ENCODE measurements around the gene TIMM10B.

The TIMM10B gene, protein sequence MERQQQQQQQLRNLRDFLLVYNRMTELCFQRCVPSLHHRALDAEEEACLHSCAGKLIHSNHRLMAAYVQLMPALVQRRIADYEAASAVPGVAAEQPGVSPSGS

DNA sequence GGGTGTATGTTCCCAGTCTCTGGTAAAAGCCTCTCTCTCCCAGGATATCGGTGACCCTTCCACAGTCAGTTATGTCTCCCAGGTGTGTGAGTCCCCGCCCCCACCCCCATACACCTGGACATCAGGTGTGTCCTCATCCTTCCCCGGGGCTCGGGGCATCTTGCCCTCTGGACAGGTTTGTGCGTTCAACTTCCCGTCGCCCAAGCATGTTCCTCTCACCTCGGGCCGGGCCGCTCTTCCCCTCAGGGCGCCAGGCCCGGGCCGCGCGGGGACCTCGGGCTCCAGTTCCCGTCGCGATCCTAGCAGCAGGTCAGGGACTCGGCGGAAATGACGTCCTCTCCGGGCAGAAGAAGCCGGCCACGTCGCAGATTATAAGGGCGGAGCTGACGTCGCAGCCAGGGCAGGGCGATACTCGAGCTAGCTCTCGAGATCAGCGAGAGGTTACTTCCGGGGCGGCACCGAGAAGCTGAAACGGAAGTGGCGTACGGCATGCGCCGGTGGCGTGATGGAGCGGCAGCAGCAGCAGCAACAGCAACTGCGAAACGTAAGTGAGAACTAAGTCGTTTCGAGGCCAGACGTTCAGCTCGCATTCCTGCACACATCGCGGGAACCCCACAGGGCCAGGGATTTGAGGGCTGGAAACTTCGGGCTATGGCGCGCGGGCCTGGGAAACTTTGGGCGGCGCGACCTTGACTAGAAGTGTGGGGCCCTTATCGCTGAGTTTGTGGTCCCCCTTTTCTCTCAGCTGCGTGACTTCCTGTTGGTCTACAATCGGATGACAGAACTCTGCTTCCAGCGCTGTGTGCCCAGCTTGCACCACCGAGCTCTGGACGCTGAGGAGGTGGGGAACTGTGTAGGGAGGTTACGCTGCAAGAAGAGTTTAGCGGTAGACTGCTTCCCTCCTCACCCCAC, at the start of gene TIMM10B, which contains the start of gene ARFIP2:
TIMM10B (plus strand) TSS at position 490 of the 912 bp plus-strand sequence; CDS start at position 506, 16 bp downstream.
ARFIP2 (minus strand) TSS at position 320 of the 912 bp plus-strand sequence. CDS start 910 bp downstream, outside the sequence.
- in situ Hi-C loops (cut with MboI; ENCODE audit: low sequenced_read_pairs), result no loop called here

DNA sequence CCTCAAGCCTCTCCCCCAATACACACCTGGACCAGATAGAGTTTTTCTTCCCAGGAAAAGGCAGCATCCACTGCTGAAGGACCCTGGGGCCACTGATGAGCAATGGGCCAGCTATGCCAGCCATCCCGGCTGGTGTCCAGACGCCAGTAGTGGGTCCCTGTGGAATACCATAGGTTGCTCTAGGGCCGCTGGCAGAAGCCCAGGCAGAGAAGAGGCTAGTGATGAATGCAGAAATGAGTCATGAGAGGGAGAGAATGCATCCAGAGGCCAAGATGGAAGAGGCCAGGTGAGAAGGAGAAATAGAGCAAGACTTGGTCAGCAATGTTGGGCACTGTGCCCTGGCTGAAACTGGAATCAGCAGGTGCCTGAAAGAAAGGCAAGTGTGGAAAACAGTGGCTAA, 49.4 kb upstream of the TIMM10B start:
- in situ Hi-C loops (cut with MboI; ENCODE audit: low sequenced_read_pairs), result no loop called here

DNA sequence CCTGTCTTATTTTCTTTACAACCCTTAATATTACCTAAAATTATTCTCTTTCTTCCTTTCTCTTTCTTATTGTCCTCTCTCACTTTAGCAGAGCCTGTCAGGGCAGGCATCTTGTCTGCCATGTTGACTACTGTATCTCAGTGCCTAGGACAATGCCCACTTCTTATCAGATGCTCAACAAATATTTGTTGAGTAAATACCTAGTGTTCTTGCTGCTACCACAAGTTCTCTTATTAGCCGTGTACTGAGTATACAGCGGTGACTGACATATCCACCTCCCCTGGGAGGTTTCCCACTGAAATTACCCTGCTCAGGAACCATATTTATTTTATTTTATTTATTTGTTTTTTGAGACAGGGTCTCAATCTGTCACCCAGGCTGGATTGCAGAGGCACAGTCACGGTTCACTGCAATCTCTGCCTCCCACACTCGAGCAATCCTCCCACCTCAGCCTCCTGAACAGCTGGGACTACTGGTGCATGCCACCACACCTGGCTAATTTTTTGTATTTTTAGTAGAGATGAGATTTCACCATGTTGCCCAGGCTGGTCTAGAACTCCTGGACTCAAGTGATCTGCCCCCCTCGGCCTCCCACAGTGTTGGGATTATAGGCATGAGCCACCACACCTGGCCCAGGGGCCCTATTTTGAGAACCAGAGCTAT, 47.2 kb upstream of the TIMM10B start:
- in situ Hi-C loops (cut with MboI; ENCODE audit: low sequenced_read_pairs), result no loop called here

DNA sequence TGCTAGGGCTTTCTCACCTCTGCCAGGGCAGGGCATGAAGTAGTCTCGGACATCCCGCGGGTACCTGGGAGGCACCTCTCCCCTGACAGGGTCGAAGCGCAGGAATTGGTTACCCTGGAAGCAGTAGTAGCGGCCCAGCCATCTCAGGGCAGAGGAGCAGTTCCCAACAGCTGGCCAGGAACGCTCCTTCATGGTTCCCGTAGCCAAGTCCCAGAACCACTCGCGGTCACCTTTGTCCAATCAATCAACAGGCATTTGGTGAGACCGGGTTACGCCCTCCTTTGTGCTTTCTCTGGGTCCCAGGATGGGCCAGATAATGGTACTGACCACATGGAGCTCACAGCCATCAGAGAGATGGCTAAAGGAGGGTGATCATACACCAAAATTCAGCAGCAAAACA, 43.9 kb upstream of the TIMM10B start:
- in situ Hi-C loops (cut with MboI; ENCODE audit: low sequenced_read_pairs), result no loop called here

DNA sequence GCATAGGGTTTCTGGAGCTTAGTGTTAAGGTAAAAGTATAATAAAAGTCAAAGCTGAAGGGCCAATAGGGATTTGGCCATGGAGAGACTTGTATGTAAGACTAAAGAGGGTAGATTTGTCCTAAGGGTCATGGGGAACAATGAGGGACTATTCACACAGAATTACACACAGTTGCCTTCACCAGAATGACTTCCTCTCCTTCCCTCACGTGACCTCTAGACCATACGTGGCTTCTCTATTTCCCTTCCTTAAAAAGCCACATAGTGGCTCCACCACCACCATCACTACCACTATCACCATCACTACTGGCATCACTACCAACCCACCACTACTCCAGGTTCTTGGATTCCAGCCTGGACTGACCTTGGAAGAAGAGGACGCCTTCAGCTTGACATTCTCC, 43.3 kb upstream of the TIMM10B start:
- in situ Hi-C loops (cut with MboI; ENCODE audit: low sequenced_read_pairs), result no loop called here

DNA sequence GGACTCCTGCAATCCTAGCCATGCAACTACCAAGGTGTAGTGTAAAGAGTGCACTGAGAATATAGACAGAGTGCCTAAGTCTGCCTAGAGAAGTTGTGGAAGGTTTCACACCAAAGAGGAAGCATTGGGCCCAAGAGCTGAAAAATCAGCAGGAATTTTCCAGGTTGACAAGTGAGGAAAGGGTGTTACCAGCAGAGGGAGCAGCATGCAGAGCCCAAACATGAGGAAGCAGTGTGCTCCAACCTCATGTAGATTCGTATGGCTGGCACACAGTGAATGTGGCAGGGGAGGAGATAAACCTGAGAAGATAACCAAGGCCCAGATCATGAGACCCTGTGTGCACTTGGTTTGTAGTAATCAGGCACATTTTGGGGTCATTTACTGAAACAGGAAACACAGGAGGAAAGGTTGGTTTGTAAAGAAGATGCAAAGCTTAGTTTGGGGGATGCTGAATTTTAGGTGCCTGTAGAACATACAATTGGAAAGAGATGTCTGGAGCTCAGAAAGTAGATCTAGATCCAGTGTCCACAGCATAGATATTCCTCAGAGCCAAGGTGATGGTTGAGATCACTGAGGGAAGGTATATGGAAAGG, 42.2 kb upstream of the TIMM10B start:
- in situ Hi-C loops (cut with MboI; ENCODE audit: low sequenced_read_pairs), result no loop called here

DNA sequence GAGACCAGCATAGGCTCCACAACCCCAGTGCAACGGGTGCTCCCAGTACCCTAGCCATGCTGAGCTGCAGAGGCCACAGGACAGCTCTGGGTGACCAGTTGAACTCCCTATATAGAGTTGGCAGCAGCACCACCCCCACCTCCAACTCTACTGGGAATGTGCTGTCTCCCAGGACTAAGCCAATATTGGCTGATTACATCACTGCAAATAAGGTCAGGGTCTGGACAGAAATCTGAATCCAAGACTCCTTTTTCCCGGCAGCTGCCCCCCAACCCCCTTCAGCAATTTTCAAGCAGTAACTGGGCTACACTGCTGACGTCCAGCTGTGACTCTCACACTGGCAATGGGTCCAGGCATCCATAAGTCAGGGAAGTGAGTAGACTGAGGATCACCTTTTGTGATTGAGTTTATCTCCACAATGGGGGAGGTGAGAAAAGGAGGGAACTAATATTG, 40.4 kb upstream of the TIMM10B start, which contains the start of gene HPX:
HPX (minus strand) TSS at position 82 of the 453 bp plus-strand sequence; CDS start at position 58, 24 bp downstream.
- in situ Hi-C loops (cut with MboI; ENCODE audit: low sequenced_read_pairs), result no loop called here

DNA sequence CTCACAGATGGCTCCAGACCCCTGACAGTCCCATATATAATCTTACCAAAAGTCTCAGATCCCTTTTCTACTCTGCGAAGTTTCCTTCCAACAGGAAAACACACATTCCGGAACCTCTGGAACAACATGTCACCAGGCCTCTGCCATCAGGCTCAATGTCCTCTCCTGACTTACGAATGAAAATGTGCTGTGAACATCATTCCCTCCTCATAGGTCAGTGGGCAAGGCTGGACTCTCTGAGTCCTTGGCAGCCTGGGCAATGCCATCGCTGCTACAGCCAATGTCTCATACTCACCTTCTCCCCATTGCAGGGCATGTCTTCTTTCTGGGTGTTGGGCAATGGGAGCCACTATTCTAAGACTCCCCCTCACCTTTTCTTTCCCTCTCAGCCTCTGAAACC, 38.9 kb upstream of the TIMM10B start:
- in situ Hi-C loops (cut with MboI; ENCODE audit: low sequenced_read_pairs), result no loop called here

DNA sequence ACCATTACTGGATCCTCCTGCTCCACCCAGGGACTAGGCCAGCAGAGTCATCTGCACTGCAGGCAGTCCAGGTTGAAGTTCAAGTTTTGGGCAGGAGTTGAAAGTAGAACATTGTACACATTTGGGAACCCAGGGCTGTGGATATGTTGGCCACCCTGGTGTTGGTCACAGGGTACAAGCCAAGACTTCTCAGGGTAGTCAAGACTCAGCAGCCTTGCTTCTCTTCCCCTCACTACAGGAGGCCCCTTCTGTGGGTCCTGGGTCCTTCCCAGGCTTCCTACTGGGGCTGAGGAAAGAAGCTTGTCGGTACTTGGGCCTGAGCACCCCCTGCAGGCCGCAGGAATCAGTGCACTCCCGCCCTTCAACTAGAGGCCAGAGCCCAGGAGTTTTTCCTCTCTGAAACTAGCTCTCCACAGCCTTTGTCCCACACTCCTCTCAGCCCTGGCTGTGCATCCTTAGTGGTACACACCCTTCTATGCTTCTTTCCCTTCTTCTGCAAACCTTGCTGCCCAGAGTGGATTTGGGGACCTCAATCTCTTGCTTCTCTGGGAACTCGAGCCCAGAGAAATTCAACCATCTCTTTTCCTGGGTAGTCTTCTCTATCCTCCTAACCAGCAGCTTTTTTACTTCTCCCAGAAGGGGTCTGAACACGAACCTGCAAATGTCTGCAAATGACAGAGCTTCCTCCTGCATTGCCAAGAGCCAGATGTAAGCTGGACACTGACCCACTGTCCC, 37.9 kb upstream of the TIMM10B start:
- in situ Hi-C loops (cut with MboI; ENCODE audit: low sequenced_read_pairs), result no loop called here

DNA sequence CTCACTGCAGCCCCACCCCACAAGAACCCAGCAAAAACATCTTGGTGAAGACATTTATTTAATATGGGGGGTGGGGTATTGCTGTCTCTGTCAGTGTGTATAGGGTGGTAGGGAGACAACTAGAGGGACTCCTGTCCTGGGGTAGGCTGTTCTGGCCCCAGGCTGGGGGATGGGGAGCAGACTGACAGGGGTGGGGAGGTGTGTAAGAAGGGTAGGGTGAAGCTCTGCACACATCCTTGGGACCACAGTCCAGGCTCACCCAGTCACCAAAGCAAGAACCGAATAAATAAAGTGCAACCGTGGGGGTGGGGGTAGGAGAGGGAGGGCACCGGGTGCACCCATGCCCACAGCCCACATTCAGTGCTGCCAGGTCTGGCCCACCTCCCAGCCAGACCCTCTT, 32.7 kb upstream of the TIMM10B start:
- in situ Hi-C loops (cut with MboI; ENCODE audit: low sequenced_read_pairs), result no loop called here

DNA sequence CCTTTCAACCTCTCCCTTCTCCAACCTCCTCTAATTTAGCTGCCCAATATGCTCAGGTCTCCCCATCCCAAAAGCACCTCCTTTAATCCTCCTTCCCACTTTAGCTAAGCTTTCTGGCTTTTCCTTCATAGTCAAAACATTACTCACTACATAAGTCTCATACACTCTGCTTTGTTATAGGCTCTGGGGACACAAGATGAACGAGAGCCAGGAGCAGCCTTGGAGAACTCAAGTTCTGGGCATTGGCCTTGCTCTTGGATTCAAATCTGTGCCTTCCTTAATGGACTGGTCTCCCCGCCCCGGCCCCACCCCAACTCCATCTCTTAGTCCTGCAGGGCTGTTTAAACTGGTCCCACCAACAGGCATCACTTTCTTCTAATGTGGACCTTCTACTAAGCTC, 29.1 kb upstream of the TIMM10B start:
- in situ Hi-C loops (cut with MboI; ENCODE audit: low sequenced_read_pairs), result no loop called here

DNA sequence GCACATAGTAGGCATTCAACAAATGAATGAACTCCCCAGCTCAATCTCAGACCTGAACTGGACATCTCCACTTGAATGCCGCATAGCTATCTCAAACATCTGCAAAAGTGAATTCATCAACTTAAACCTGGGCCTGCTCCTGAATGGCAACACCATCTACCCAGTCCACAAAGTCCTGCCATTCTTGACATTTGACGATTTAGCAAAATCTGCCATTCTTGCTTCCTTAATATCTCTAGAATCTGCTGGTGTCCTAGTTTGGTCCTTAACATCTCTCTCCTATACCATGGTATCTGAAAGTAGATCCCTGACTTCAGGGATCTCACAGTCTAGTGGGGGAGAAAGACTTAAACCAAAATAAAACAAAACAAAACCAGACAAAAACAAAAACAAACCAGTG, 28.1 kb upstream of the TIMM10B start:
- in situ Hi-C loops (cut with MboI; ENCODE audit: low sequenced_read_pairs), result no loop called here

DNA sequence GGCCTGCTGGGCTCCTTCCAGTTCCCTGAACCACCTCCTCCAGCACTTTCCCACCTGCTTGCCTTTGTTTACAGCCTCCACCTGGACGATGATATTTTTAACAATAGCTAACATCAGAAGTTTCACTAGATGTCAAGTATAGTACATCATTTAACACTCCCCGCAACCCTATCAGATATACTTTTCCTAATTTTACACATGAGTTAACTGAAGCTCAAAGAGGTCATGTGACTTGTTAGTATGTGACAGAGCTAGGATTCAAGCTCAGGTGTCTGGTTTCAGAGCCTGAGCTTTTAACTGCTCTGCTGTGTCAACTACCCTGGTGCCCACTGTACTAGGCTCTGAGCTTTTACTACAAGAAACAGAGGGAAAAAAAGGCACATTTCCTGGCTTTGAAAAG, 26.2 kb upstream of the TIMM10B start:
- in situ Hi-C loops (cut with MboI; ENCODE audit: low sequenced_read_pairs), result no loop called here

DNA sequence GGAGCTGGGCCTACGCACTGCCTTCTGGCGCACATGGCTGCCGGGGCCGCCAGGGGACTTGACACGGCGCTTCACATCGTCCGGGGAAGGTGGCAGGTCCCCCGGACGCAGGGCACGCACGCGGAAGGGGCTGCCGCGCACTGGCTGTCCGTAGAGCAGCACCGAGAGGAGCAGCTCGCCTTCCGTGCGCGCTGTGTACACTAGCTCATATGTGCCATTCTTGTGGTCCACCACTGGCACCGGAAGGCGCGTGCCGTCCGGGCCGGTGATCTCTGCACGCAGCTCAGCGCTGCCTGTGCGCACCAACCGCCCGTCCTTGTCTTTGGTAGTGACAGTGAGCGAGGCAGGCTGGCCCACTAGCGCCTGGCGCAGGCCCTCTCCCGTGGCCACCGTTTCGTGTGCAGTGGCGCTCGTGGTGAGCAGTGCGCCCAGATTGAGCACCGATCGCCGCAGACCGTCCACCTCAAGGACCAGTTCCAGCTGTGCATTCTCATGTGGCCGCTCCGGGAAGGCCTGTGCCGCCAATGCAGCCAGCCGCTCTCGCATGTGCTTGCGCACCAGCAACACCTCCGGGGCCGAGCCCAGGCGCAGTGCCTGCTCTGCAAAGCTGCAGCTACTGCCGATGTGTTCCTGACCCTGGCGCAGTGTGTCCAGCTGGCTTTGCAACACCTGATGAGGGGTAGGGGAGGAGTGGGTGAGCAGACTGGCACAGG, 24.8 kb upstream of the TIMM10B start:
- in situ Hi-C loops (cut with MboI; ENCODE audit: low sequenced_read_pairs), result no loop called here

DNA sequence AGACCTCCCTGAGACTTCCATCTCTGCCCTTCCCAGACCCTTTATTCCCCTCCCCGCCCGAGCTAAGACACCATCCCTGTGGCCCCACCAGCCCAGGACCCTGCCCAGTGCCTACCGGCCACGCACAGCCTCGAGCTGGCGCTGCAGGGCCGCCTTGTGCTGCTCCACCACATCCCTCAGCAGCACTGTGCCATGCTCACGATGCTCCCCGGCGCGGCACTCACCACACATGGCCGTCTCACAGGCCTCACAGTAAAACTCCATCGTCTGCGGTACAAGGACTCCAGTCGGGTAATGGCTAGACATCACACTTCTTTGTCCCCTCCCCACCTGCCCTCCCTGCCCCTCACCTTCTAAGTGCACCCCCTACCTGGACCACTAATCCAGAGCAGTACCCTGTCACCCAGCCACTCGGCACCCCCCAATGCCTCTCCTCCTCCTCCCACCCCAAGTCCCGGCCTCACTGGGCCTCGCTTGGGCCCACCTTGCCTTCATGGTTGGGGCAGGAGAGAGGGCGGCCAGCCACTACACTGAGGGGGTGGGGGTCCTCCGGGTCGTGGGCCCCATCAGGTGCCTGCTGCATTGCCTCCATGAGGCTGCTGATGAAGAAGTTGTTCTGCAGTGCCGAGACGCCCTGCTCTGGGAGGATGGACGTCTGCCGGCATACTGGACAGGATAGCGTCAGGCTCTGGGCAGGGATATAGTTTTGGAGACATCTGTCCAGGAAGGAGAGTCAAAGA, 23.6 kb upstream of the TIMM10B start:
- in situ Hi-C loops (cut with MboI; ENCODE audit: low sequenced_read_pairs), result no loop called here

DNA sequence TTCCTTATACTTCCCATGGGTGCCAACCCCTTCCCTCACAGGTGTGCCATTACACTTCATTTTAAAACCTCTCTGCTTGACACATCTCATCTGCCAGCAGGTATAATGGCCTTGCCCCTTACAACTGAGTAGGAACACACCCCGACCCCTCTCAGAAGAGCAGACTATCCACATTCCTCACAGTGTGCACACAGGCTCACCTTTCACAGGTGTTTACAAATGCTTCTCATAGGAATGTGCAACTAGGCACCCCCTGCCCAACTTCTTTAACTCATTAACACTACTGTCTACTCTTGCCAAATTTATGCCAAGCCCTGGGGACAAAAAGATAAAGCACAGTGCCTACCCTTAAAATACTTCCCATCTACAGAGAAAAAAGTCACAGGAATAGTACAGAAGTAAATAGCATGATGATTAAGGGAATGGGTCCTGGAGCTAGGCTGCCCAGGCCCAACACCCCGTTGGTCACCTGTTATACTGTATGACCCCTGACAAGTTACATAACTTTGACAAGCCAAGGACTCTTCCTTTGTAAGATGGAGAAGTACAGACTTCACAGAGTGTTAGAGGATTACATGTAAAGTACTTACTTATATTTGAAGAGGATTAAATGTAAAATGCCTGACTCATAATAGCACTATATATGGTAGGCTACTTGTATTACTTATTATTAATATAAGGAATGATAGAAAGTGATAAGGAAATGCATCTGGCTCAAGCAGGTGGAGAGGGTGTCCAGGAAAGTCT, 22.8 kb upstream of the TIMM10B start:
- in situ Hi-C loops (cut with MboI; ENCODE audit: low sequenced_read_pairs), result no loop called here

DNA sequence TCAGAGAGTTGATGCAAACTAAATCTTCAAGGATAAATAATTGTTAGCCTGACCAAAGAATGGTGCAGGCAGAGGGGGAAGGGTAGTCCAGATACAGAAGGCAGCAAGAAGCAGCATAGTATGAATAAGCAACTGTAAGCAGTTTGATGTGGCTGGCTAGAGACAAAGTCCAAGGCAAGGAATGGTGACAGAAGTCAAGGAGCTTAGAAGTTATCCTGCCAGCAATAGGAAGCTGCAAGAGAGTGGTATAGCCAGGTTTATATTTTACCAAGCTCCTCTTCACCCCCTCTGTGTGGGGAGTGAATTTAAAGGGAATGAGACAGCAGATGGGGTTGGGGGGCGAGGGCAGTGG, 22.2 kb upstream of the TIMM10B start:
- in situ Hi-C loops (cut with MboI; ENCODE audit: low sequenced_read_pairs), result no loop called here

DNA sequence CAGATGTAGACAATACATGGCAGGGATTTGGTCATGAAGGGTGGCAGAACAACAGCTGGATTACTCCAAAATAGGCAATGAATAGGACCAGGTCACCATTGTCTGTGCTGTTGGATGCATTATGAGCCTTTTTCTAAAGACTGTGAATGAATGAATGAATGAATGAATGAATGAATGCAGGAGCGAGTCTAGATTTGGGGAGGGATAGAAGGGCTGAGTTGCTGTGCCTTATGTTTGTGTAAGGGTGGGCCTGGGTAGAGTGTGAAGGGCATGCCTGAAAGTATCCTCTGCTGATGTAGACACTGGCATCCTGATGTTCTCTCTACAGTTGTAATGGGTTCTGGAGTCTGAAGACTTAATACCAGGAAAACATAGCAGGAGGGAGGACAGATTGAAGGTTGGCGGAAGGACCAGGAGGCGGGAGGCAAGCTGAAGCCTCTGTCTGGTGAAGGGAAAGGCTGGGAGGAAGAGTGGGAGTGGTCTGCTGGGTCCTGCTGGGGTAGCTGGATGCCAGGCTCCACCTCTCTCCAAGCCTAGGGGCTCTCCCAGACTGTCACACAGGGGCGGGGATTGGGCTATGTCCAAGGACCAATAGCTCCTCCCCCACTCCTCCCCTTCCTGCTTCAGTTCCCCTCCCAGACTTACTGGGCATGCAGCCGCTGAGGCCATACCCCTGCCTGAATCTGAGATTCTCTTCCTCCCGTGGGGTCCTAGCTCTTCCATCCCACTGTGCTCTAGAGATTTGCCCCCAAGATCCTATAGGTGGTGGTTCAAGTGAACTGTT, 12.4 kb upstream of the TIMM10B start:
- in situ Hi-C loops (cut with MboI; ENCODE audit: low sequenced_read_pairs), result no loop called here
